HG03103 (cell line): ENCODE data around the gene TFCP2L1.

Experiments
- ATAC-seq: cut with Tn5 transposase; IDR thresholded peaks from one replicate; pipeline ENCODE4 v1.9.1; 2021; ENCODE audit warnings: low read depth; ENCODE audit not compliant: unreplicated experiment

The TFCP2L1 gene

GRCh38 chr2:121179467-121179866 is 105.5 kb downstream of the TFCP2L1 start:
- no peak for ATAC-seq

GRCh38 chr2:121178730-121179129 is 106.3 kb downstream of the TFCP2L1 start:
- ATAC-seq, result no peak

DNA sequence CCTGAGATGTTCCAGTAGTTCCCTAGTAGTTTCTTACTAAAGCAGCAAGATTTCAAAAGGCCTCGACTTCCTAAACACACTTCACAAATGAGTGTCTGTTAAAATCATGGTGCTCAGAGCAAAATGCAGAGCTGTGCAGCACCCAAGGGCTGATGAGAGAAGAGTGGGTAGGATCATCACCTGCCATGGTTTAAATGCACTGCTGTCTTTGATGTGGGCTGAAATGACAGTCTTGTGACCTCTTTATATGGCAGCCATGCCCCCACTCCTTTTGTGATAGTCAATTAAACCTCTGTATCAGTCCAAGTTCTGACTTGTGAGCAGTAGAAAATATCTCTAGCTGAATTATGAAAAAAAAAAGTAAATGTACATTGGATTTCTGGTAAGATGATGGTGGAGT is 107.1 kb downstream of the TFCP2L1 start:
- ATAC-seq, result no peak

DNA sequence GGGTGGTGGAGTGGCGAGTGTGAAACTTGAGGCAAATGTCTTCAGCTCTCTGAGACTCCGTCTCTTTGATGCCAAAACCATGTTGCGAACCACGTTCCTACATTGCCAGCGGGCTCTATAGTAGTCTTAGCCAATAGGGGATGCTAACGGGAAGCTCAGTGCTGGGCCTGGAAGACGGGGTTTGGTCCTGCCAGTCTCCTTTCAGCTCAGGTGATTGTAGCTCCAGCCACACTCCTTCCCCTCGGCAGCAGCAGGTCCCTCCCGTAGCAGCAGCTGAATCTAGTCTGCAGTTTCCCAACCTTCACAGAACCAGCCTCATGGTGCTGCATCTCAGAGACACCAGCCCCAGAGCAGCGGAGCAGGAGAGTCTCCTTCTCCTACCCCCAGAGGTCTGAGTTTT is 109.7 kb downstream of the TFCP2L1 start:
- ATAC-seq, result no peak

DNA sequence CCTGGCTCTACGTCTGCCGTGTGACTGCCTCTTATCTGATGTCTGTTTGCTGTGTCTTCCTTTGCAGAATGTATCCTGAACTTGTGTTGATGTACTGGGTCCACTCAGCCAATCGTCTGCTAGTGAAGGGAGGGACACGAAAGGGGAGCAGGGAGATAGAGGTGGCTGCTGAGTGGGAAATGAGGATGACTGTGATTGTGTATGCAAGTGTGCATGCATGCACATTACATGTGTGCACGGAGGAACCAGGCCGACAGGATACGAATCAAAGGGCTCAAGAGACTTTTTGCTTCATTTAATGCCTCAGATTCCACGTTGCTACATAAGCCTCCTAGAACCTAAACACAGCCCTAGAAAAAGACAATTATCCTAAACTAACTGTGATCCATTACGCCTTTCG is 111.2 kb downstream of the TFCP2L1 start:
- no peak for ATAC-seq

- no peak for ATAC-seq
Observed at GRCh38 chr2:121173112-121173511, 111.9 kb downstream of the TFCP2L1 start.

DNA sequence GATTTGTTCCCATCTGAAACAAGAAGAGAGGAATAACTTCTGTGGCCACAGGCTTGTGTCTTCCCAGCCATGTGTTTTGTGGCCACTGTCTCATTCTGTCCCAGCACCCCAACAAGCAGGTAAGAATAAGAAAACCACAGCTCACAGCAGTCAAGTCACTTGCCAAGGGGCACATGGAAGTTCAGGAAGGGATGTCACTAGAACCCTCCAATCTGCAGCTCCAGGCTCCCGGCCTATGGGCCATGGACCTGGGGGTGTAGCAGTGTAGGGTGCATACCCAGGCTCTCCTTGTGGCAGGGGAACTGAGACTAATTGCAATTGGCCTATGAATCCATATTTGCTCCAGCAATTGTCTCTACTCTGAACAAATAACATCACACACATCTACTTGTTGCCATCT is 112.5 kb downstream of the TFCP2L1 start:
- no peak for ATAC-seq

DNA sequence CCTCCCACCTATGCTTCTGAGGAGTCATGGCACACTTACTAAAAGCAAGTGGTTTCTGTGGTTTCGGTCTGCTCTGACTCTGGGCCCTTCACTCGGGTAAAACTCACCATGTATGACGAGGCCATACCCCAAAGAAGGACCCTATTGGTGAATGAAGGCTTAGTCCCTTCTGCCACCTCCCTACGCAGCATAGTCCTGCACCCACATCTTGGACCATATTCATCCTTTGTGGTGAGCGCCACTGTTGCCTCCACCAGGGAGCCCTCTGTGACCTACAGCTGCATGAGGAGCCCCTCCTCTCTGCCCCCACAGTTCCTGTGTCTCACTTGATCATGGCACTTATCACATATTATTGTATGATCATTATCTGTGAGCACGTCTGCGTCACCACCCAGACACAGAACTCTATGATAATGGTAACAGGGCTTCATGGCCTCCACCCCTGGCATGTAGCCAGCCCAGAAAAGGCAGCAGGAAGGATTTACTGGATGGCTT is 113.3 kb downstream of the TFCP2L1 start:
- ATAC-seq, result no peak

DNA sequence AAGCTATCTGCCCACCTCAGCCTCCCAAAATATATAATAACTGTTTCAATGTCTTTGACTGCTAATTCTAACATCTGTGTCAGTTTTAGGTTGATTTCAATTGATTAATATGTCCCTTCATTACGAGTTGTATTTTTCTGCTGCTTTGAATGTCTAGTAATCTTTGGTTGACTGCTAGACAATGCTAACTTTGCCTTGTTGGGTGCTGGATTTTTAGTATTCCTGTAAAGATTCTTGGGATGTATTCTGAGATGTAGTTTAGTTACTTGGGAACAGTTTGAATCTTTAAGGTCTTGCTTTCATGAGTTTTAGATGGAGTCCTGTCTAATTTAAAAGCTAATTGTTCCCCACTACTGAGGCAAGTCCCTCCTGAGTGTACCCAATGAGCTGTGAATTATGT is 114.4 kb downstream of the TFCP2L1 start:
- no peak for ATAC-seq

DNA sequence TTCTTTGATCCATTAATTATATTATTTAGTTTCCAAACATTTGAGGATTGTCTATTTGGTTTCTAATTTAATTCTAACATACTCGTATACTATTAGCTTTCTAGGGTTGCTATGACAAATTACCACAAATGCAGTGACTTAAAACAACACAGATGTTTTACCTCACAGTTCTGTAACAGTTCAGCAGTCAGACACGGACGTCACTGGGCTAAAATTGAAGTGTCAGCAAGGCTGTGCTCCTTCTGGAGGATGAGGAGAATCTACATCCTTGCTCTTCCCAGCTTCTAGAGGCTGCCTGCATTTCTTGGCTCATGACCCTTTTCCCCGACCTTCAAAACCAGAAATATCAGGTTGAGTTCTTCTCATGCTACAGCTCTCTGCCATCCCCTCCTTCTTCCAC is 117.6 kb downstream of the TFCP2L1 start:
- ATAC-seq, result no peak
